Central memory CD8-positive, alpha-beta T cell (primary cell): ENCODE data around the gene TLX2.
A peak's percentile ranks its signal among the peaks of the same experiment; 100 is the strongest.
"Not testable (repeated sequence)": the region's sequence is repeated elsewhere in the genome, so short reads cannot be mapped to it uniquely, and the experiment has no call there.

Experiments
- ATAC-seq: fragments of 150-1000 bp; cut with Tn5 transposase; replicated peaks from 2 replicates; pipeline ENCODE4 v1.10.0; 2022; ENCODE audit warnings: mild to moderate bottlenecking, moderate FRiP score, moderate number of reproducible peaks; ENCODE audit not compliant: poor library complexity, severe bottlenecking; ENCODE audit errors: extremely low read depth
- DNase-seq, 2 donors: peaks; one replicate each; pipeline ENCODE4 v3.0.0; 2021; ENCODE audit warnings: low spot score in 2 of 2
- H3K27ac Mint-ChIP-seq: one replicate; pipeline ENCODE4 v1.8.0; 2022; ENCODE audit warnings: low read depth, mild to moderate bottlenecking, moderate library complexity, mixed read lengths
- H3K27me3 Mint-ChIP-seq: one replicate; pipeline ENCODE4 v1.8.0; 2022; ENCODE audit warnings: mixed read lengths
- H3K36me3 Mint-ChIP-seq: one replicate; pipeline ENCODE4 v1.8.0; 2022; ENCODE audit warnings: mild to moderate bottlenecking, moderate library complexity, mixed read lengths; ENCODE audit not compliant: insufficient read depth
- H3K4me1 Mint-ChIP-seq: one replicate; pipeline ENCODE4 v1.8.0; 2022; ENCODE audit warnings: mixed read lengths
- H3K4me3 Mint-ChIP-seq: one replicate; pipeline ENCODE4 v1.8.0; 2022; ENCODE audit warnings: mild to moderate bottlenecking, moderate library complexity, mixed read lengths
- H3K9me3 Mint-ChIP-seq: one replicate; pipeline ENCODE4 v1.8.0; 2022; ENCODE audit warnings: mixed read lengths

TLX2 gene

GRCh38 chr2:74483675-74484164 is 30.5 kb upstream of the TLX2 start:
- not testable (repeated sequence) for H3K27me3 Mint-ChIP-seq, ATAC-seq, H3K9me3 Mint-ChIP-seq, DNase-seq
- Mint-ChIP-seq H3K4me3 (peak overlapping the region; percentile 94), H3K4me1 (peaks cover 34% of the 10 kb centered on the region), H3K27ac (peak overlapping the region; percentile 99), H3K36me3 (peaks cover 29% of the 10 kb centered on the region)

DNA sequence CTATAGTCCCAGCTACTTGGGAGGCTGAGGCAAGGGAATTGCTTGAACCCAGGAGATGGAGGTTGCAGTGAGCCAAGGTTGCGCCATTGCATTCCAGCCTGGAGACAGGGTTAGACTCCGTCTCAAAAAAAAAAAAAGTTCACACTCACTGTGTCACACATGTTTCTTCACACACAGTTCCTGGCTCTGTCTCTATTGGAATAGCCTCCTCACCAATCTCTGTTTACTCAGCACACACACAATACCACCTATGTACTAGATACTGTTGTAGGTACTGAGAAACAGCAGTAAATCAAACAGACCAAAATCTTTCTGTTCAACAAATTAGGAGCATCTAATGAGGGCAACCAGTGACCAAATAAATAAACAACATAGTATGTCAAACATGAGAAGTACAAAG is 28.1 kb upstream of the TLX2 start:
- peaks cover 24% of the 10 kb centered on the region for H3K36me3 Mint-ChIP-seq
- ATAC-seq: no peak
- H3K27ac Mint-ChIP-seq: no peak overlapping the region
- no peaks in the 10 kb centered on the region for H3K9me3 Mint-ChIP-seq
- peaks cover 29% of the 10 kb centered on the region for H3K4me1 Mint-ChIP-seq
- H3K4me3 Mint-ChIP-seq: no peak overlapping the region
- DNase-seq: no peak
- no peaks in the 10 kb centered on the region for H3K27me3 Mint-ChIP-seq

DNA sequence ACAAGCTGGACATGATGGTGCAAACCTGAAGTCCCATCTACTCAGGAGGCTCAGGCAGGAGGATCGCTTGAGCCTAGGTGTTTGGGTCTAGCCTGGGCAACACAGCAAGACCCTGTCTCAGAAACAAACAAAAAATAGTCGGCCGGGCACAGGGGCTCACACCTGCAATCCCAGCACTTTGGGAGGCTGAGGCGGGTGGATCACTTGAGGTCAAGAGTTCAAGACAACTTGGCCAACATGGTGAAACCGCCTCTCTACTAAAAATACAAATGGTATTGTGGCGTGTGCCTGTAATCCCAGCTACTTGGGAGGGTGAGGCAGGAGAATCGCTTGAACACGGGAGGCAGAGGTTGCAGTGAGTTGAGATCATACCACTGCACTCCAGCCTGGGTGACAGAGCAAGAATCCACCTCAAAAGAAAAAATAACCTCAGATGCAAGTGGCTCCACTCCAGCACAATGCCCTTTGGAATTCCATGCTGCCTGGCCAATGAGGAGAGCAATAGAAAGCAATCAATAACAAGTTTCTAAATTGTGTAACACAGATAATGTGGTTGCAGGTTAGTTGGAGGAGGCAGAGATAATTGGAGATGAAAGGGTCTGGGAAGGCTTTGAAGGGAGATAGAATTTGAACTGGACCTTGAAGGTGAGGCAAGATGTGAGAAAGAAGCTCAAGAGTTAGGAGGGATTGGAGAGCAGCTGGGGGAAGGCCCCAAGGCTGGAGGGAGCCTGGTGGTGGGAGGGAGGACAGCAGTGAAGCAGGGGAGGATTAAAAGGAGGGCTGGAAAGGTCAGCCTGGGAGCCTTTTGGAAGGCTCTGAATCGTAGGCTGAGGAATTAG is 25.4 kb upstream of the TLX2 start:
- Mint-ChIP-seq H3K4me1 (peaks cover 17% of the 10 kb centered on the region), H3K4me3 (no peak overlapping the region), H3K27ac (peak overlapping the region; percentile 10), H3K27me3 (no peaks in the 10 kb centered on the region), H3K36me3 (peaks cover 27% of the 10 kb centered on the region), H3K9me3 (no peaks in the 10 kb centered on the region)
- ATAC-seq (no peak), DNase-seq (no peak)

DNA sequence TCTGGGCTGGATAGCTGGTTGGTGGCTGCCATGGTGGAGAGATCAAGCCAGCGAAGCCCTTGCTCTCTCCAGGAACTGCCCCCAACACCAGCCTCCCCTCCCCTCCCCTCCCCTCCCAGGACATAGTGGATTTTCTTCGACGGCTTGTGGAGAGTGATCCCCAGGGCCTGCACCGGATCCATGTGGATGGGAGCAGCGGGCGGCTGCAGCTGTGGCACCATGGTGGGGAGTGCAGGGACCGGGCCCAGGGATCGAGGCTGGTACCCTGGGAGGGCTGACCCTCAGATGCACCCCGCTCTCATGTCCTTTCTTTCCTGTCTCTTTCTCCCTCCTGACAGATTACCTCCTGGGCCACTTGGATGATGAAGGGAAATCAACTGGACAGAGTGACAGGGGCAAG is 24.3 kb upstream of the TLX2 start:
- DNase-seq: no peak
- no peaks in the 10 kb centered on the region for H3K9me3 Mint-ChIP-seq
- H3K27me3 Mint-ChIP-seq: no peaks in the 10 kb centered on the region
- H3K27ac Mint-ChIP-seq: no peak overlapping the region
- no peak for ATAC-seq
- H3K4me3 Mint-ChIP-seq: no peak overlapping the region
- H3K36me3 Mint-ChIP-seq: peaks cover 34% of the 10 kb centered on the region
- peaks cover 17% of the 10 kb centered on the region for H3K4me1 Mint-ChIP-seq

DNA sequence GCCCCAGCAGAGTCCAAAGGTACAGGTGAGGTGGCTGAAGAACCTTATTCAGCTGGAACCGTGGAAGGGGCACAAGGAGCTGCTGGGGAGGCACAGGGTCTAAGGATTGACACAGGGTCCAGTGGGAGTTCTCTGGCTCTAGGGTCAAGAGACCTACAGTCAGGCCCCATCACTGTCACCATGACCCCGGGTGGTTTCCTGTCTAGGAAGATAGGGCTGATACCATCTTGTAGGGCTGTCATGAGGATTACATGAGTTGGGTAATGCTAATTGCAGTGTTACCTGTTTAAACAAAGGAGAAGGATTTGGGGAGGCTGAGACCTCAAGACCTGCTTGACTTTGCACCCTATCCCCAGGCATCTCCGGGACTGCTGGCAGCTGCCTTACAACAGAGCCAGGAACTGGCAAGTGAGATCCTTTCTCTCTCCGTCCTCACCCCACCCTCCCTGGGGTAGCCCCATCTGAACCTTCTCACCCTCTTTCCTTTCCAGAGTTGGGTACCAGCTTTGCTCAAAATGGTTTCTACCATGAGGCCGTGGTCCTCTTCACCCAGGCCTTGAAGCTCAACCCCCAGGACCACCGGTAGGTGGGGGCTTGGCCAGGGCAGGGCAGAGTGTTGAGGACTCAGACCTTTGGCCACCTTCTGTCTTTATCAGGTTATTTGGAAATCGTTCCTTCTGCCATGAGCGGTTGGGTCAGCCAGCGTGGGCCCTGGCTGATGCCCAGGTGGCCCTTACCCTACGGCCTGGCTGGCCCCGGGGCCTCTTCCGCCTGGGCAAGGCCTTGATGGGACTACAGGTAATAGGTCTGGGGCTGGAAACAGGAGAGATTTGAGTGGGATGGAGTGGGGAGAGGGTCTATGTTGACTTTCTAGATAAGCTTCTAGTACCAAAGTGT is 22.4 kb upstream of the TLX2 start:
- ATAC-seq (no peak), DNase-seq (no peak)
- H3K27ac Mint-ChIP-seq: no peak overlapping the region
- peaks cover 22% of the 10 kb centered on the region for H3K36me3 Mint-ChIP-seq
- no peak overlapping the region for H3K4me3 Mint-ChIP-seq
- H3K27me3 Mint-ChIP-seq: no peaks in the 10 kb centered on the region
- H3K9me3 Mint-ChIP-seq: no peaks in the 10 kb centered on the region
- H3K4me1 Mint-ChIP-seq: peaks cover 8% of the 10 kb centered on the region

DNA sequence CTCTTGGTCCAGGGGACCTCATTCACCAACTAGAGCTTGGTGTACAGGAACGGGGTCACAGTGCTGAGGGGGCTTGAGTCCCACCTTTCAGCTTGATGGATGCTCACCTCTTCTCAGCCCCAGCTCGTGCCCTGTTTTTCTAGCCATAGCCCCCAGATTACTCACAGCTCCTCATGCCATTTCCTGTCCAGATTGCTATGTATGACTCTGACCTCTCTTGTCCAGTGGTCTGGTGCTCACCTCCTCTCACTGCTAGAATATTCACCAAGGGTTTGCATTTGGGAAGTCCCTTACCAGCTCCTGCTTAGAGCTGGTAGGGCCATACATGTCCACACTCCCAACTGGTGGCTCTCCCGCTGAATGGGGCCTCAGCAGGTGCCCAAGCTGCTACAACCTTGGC is 20.7 kb upstream of the TLX2 start:
- H3K27ac Mint-ChIP-seq: no peak overlapping the region
- no peaks in the 10 kb centered on the region for H3K9me3 Mint-ChIP-seq
- peaks cover 7% of the 10 kb centered on the region for H3K27me3 Mint-ChIP-seq
- peaks cover 15% of the 10 kb centered on the region for H3K4me1 Mint-ChIP-seq
- ATAC-seq (no peak), DNase-seq (no peak)
- H3K36me3 Mint-ChIP-seq: peaks cover 24% of the 10 kb centered on the region
- no peak overlapping the region for H3K4me3 Mint-ChIP-seq

GRCh38 chr2:74495440-74495839 is 18.8 kb upstream of the TLX2 start:
- DNase-seq: no peak
- ATAC-seq: no peak
- Mint-ChIP-seq H3K27ac (no peak overlapping the region), H3K4me3 (no peak overlapping the region), H3K4me1 (peaks cover 16% of the 10 kb centered on the region), H3K9me3 (no peaks in the 10 kb centered on the region), H3K27me3 (peaks cover 16% of the 10 kb centered on the region), H3K36me3 (peaks cover 24% of the 10 kb centered on the region)

- Mint-ChIP-seq H3K27me3 (peaks cover 28% of the 10 kb centered on the region), H3K9me3 (no peaks in the 10 kb centered on the region), H3K4me3 (peak overlapping the region; percentile 81), H3K36me3 (peaks cover 17% of the 10 kb centered on the region), H3K4me1 (peaks cover 26% of the 10 kb centered on the region), H3K27ac (no peak overlapping the region)
- DNase-seq: no peak
- no peak for ATAC-seq
Observed at GRCh38 chr2:74496997-74497776, 17.1 kb upstream of the TLX2 start.

DNA sequence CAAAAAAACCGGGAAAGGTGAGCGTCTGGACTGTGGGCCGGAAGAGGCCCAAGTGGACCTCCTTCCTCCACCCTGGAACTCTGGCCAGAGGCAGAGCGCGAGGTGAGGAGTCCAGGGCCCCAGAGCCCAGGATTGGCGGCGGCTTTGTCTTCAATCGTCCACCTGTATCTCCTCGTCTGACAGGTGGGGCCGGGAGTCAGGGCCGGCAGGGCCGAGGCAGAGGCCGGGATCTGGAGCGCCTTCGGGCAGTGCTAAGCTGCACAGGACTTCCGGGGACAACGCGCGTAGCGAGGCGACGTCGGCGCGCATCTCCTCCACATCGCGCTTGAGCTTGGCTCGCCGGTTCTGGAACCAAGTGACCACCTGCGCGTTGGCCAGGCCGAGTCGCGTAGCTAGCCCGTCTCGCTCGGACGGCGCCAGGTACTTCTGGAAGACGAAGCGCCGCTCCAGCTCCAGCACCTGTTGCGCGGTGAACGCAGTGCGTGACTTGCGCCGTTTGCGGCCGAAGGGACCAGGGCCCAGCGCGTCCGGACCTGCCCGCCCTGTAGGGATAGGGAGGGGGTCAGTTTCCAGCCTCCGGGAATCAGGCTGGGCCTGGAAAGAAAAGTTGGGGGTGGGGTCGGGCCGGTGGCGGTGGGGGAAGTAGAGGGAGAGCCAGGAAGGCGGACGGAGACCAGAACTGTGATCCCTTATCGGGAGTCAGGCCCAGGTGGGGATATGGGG is 16.3 kb upstream of the TLX2 start:
- peaks cover 31% of the 10 kb centered on the region for H3K4me1 Mint-ChIP-seq
- H3K9me3 Mint-ChIP-seq: no peaks in the 10 kb centered on the region
- no peak for DNase-seq
- ATAC-seq: peak; percentile 53
- peak overlapping the region; percentile 81 for H3K4me3 Mint-ChIP-seq
- peaks cover 16% of the 10 kb centered on the region for H3K36me3 Mint-ChIP-seq
- peaks cover 30% of the 10 kb centered on the region for H3K27me3 Mint-ChIP-seq
- H3K27ac Mint-ChIP-seq: peak overlapping the region; percentile 79

- Mint-ChIP-seq H3K27me3 (peaks cover 30% of the 10 kb centered on the region), H3K9me3 (no peaks in the 10 kb centered on the region), H3K4me1 (peaks cover 37% of the 10 kb centered on the region), H3K27ac (peak overlapping the region; percentile 79), H3K4me3 (peak overlapping the region; percentile 81), H3K36me3 (peaks cover 12% of the 10 kb centered on the region)
- ATAC-seq: peak; percentile 41
- no peak for DNase-seq
Observed at GRCh38 chr2:74498500-74499266, 15.6 kb upstream of the TLX2 start.

DNA sequence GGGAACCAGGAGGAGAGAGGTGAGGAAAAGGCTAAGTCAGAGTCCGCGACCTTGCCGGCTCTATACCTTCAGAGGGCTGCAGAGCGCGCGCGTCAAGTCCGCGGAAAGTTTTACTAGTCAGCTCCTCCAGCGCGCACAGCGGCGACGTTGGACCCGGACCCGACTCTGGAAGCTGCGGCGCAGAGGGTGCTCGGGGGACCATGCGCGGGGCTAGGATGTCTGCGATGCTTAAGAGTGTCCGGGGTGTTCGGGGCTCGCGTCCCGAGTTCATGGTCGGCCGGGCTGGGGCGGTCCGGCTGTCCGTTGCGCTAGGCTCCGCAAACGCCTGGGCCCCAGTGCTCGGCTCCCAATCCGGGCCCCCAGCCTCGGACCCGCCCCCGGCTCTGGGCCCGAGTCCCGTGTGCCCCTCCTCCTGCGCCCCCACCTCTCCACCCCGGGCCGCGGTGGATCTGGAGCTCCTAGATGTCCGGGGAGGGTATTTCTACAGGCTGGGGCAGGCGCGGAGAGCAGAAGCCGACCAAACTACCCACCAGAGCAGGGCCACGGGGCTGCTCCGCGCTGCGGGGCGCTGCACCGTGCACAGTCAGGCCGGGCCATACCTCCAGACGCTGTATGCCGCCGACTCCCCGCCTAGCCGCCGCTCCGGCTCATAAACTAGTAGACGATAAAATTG is 14.8 kb upstream of the TLX2 start, which contains the start of gene LBX2:
Gene LBX2 (minus strand): TSS at position 337 of the 673 bp plus-strand sequence. CDS start 66 bp downstream, at position 271.
- peaks cover 37% of the 10 kb centered on the region for H3K27me3 Mint-ChIP-seq
- peak within 1 kb of the TSS; percentile 81 for H3K4me3 Mint-ChIP-seq
- peak within 1 kb of the TSS; percentile 79 for H3K27ac Mint-ChIP-seq
- DNase-seq: no peak
- no peak for ATAC-seq
- no peaks in the 10 kb centered on the region for H3K9me3 Mint-ChIP-seq
- H3K4me1 Mint-ChIP-seq: peaks cover 43% of the 10 kb centered on the region
- H3K36me3 Mint-ChIP-seq: peaks cover 7% of the 10 kb centered on the region
